ENCODE data around the gene ZFAND3.

DNA sequence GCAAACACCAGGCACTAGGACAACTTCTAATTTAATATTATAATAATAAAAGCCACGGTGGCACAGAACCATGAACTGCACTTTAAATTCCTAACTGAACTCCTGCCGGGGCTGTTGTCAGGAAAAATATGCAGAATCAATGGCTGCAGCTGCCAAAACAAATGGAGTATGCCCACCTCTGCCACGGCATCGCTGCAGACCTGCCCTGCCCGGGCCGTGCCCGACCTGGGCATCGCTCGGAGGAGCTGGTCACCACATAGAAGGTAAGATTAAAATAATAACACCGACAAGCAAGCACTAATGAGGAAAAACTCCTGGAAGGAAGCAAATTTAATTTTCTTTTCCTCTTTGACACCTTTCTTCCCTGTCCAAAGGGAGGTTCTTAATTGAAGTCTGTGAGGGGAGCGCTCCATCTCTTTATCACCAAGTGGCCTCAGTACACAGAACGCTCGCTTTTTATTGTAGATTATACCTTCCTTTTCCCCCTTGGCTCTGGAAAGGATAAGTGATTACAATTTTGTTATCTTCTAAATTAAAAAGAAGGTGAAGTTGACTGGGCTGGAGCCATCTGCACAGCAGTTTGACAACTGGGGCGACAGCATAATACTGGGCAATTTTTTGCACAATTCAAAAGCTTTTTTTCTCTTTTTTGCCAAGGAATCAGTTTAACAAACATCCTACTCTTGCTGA, 351.3 kb downstream of the ZFAND3 start:
- TF ChIP-seq, protein P1, sequence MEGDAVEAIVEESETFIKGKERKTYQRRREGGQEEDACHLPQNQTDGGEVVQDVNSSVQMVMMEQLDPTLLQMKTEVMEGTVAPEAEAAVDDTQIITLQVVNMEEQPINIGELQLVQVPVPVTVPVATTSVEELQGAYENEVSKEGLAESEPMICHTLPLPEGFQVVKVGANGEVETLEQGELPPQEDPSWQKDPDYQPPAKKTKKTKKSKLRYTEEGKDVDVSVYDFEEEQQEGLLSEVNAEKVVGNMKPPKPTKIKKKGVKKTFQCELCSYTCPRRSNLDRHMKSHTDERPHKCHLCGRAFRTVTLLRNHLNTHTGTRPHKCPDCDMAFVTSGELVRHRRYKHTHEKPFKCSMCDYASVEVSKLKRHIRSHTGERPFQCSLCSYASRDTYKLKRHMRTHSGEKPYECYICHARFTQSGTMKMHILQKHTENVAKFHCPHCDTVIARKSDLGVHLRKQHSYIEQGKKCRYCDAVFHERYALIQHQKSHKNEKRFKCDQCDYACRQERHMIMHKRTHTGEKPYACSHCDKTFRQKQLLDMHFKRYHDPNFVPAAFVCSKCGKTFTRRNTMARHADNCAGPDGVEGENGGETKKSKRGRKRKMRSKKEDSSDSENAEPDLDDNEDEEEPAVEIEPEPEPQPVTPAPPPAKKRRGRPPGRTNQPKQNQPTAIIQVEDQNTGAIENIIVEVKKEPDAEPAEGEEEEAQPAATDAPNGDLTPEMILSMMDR (conservative IDR thresholded peaks at IDR 0.05; ENCODE audit: low read length), result no peak
- TF ChIP-seq EZH2phosphoT487 (IDR thresholded peaks at IDR 0.05; ENCODE audit: borderline replicate concordance, low read depth, low read length), result no peak

All from OCI-LY7 (cell line).